Osteoblast (primary cell): ENCODE results near the gene RER1. TPM values are rescaled to one million over a fixed set of nuclear protein-coding genes. Genes with fewer than 3 reads are reported as not detected.

Experiments used
- DNase-seq: peaks from one replicate; pipeline ENCODE4 v3.0.0; 2011; ENCODE audit warnings: low spot score, mixed read lengths; ENCODE audit not compliant: insufficient read length; ENCODE audit errors: missing footprints
- H2AFZ ChIP-seq: 2 replicates; pipeline ENCODE4 v1.6.0; 2011; ENCODE audit warnings: mild to moderate bottlenecking, low read length
- H3K27ac ChIP-seq: 2 replicates; pipeline ENCODE4 v1.5.1; 2011; ENCODE audit warnings: mild to moderate bottlenecking, low read depth, low read length, moderate library complexity
- H3K27me3 ChIP-seq: 2 replicates; pipeline ENCODE4 v1.6.0; 2012; ENCODE audit warnings: mild to moderate bottlenecking, control low read depth, inconsistent platforms, low read length, moderate library complexity; ENCODE audit not compliant: insufficient read depth
- H3K36me3 ChIP-seq: 2 replicates; pipeline ENCODE4 v1.5.1; 2011; ENCODE audit warnings: mild to moderate bottlenecking, low read length, control low read depth, moderate library complexity; ENCODE audit not compliant: insufficient read depth
- H3K4me1 ChIP-seq: 2 replicates; pipeline ENCODE4 v1.5.1; 2011; ENCODE audit warnings: mild to moderate bottlenecking, low read length, control low read depth, moderate library complexity; ENCODE audit not compliant: insufficient read depth
- H3K4me2 ChIP-seq: 2 replicates; pipeline ENCODE4 v1.6.0; 2011; ENCODE audit warnings: mild to moderate bottlenecking, low read length; ENCODE audit not compliant: insufficient read depth
- H3K4me3 ChIP-seq: fragments of 200-600 bp; sonication (generic); 3 replicates; pipeline ENCODE4 v1.5.1; 2012; ENCODE audit warnings: mild to moderate bottlenecking, low read length, inconsistent platforms; ENCODE audit not compliant: insufficient read depth
- H3K79me2 ChIP-seq: 2 replicates; pipeline ENCODE4 v1.6.0; 2012; ENCODE audit warnings: mild to moderate bottlenecking, low read length, control low read depth, inconsistent platforms; ENCODE audit not compliant: insufficient read depth
- H3K9me3 ChIP-seq: 2 replicates; pipeline ENCODE4 v1.5.1; 2011; ENCODE audit warnings: low read depth, low read length, control low read depth
- H4K20me1 ChIP-seq: 2 replicates; pipeline ENCODE4 v1.6.0; 2012; ENCODE audit warnings: mild to moderate bottlenecking, low read length, control low read depth; ENCODE audit not compliant: insufficient read depth
- total RNA-seq: library from RNA; depleted of rRNA; stranded (reverse); fragments of >200 nt; gene quantifications from 2 replicates; pipeline ENCODE4 v1.2.3, GENCODE V29; 2012
- TF ChIP-seq, protein P1 (sequence below): IDR thresholded peaks from 2 replicates; pipeline ENCODE4 v1.5.1; 2011; ENCODE audit warnings: mild to moderate bottlenecking, low read depth, low read length, moderate library complexity; ENCODE audit errors: extremely low read depth

The RER1 gene
- total RNA-seq, 1 donor, result 95.2 TPM

DNA sequence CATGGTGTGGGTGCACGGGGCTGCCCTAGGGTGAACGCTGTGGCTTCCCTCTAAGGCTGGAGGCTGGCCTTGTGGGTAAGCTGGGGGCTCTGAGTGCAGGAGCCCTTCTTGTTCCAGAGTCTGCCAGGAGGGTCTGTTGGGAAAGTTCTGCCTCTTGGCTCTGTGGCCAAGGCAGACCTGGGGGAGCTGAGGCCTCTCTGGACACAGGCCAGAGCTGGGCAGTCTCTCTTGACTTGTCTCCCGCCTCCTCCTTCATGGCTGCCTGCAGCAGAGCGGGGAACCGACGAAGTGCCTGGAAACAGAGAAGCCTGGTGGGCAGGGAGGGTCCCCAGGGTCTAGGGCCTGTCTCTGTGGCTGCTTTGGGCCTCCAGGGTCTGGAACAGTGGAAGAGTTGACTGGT is 51.0 kb downstream of the RER1 start:
- no peaks in the 10 kb centered on the region for H3K79me2 ChIP-seq

DNA sequence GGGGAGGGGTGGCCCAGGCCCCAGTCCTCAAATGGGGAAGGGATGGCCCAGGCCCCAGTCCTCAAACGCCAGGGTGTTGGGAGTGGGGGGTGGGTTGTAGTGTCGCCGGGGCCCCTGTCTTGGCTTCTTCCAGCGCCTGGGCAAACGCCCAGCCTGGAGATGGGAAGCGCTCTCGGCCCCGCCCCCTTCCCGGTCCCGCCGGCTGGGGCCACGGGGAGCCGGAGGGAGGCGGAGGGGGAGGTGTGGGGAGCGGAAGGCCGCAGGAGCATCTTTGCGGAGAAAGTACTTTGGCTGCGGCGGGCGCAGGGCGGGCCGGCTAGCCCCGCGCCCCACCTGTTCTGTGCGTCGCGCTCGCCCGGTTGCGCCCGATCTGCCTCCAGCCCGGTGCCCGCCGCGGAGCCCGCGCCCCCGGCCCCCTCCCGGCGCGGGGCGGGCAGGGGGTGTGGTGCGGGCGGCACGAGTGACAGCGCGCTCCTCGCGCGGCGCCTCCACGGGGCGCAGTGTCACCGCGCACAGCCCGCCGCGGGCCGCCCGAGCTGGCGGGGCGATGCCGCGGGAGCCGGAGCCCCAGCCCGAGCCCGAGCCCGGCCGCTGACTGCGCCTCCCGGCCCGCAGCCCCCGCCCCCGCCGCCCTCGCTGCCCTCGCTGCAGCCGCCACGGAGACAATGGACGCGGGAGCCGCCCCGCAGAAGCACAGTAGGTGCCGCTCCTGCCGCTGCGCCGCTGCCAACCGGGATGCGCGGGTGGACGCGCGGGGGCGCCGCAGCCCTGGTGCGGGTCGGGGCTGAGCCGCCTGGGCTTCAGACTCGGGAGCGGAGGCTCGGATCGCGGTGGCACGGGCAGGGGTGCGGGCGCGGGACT is 51.9 kb downstream of the RER1 start:
- Histone ChIP-seq H3K27me3 (peaks cover 31% of the 10 kb centered on the region), H4K20me1 (no peaks in the 10 kb centered on the region), H3K9me3 (no peaks in the 10 kb centered on the region), H3K27ac (no peak overlapping the region), H2AFZ (no peak overlapping the region), H3K36me3 (no peaks in the 10 kb centered on the region), H3K79me2 (no peaks in the 10 kb centered on the region), H3K4me3 (no peak overlapping the region), H3K4me2 (no peak overlapping the region), H3K4me1 (peaks cover 7% of the 10 kb centered on the region)
- TF ChIP-seq, protein P1, sequence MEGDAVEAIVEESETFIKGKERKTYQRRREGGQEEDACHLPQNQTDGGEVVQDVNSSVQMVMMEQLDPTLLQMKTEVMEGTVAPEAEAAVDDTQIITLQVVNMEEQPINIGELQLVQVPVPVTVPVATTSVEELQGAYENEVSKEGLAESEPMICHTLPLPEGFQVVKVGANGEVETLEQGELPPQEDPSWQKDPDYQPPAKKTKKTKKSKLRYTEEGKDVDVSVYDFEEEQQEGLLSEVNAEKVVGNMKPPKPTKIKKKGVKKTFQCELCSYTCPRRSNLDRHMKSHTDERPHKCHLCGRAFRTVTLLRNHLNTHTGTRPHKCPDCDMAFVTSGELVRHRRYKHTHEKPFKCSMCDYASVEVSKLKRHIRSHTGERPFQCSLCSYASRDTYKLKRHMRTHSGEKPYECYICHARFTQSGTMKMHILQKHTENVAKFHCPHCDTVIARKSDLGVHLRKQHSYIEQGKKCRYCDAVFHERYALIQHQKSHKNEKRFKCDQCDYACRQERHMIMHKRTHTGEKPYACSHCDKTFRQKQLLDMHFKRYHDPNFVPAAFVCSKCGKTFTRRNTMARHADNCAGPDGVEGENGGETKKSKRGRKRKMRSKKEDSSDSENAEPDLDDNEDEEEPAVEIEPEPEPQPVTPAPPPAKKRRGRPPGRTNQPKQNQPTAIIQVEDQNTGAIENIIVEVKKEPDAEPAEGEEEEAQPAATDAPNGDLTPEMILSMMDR, result no peak
- no peak for DNase-seq

More for the DNA sequence above, 51.0 kb downstream of the RER1 start:
- no peaks in the 10 kb centered on the region for H4K20me1 ChIP-seq
- H3K27me3 ChIP-seq, result peaks cover 31% of the 10 kb centered on the region
- TF ChIP-seq, protein P1, result no peak
- no peak overlapping the region for H2AFZ ChIP-seq
- H3K36me3 ChIP-seq, result no peaks in the 10 kb centered on the region
- DNase-seq, result no peak
- H3K4me1 ChIP-seq, result peaks cover 5% of the 10 kb centered on the region
- H3K4me3 ChIP-seq, result no peak overlapping the region
- H3K27ac ChIP-seq, result no peak overlapping the region
- no peak overlapping the region for H3K4me2 ChIP-seq
- H3K9me3 ChIP-seq, result no peaks in the 10 kb centered on the region

DNA sequence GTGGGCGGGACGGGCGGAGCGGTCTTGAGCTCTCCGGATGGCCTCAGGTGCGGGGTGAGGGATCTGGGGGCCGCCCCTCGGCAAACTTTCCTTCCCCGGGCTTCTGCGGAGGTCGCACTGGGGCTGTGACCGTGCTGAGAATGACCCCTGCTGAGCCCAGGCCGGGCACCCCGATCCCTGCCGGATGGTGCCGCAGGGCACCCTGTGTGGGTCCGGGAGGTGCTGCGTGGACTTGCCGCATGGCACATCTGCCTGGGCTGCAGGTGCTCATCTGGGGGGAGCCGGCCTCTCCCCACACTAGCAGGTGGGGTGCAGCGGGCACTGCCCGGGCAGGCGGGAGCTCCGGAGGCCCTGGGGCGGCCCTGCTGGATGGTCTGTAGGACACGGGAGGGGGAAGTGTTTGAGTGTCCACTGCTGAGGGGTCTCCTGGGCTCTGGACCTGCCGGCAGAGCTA is 52.5 kb downstream of the RER1 start:
- no peak for DNase-seq
- H3K27ac ChIP-seq, result no peak overlapping the region
- TF ChIP-seq, protein P1, result no peak
- H4K20me1 ChIP-seq, result no peaks in the 10 kb centered on the region
- no peaks in the 10 kb centered on the region for H3K9me3 ChIP-seq
- H3K79me2 ChIP-seq, result no peaks in the 10 kb centered on the region
- no peaks in the 10 kb centered on the region for H3K36me3 ChIP-seq
- H3K27me3 ChIP-seq, result peaks cover 31% of the 10 kb centered on the region
- no peak overlapping the region for H2AFZ ChIP-seq
- no peak overlapping the region for H3K4me2 ChIP-seq
- H3K4me3 ChIP-seq, result no peak overlapping the region
- peaks cover 7% of the 10 kb centered on the region for H3K4me1 ChIP-seq

DNA sequence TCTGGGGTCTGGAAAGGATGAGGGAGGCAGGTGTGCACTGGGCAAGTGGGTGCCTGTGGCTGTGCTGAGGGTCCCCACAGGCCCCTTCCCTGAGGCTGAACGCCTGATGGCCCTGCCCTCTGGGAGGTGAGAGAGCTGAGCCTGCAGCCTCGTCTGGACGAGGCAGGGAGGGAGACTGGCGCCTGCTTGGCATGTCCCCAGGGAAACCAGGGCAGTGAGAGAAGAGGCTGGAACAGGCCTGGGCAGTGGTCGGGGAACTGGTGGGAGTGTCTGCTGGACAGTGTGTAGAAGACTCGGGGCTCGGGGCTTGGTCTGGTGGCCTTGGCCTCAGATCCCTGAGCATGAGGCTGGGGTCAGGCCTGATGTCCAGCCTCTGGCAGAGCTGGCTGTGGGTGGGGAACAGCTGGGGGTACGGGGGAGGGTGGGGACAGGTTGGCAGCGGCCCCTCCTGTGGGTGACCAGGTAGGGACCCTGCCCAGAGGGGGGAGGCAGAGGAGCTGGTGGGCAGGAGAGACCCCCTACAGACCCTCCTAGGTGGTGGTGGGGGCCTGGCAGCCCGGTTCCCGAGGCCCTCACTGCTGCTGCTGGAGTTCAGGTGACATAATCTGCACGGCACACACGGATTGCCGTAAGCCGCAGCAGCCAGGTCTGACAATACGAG is 53.7 kb downstream of the RER1 start:
- H2AFZ ChIP-seq, result no peak overlapping the region
- no peaks in the 10 kb centered on the region for H3K9me3 ChIP-seq
- no peaks in the 10 kb centered on the region for H3K79me2 ChIP-seq
- no peak overlapping the region for H3K4me3 ChIP-seq
- peaks cover 7% of the 10 kb centered on the region for H3K4me1 ChIP-seq
- H3K27ac ChIP-seq, result no peak overlapping the region
- no peak overlapping the region for H3K4me2 ChIP-seq
- TF ChIP-seq, protein P1, result no peak
- DNase-seq, result no peak
- peaks cover 31% of the 10 kb centered on the region for H3K27me3 ChIP-seq
- H3K36me3 ChIP-seq, result no peaks in the 10 kb centered on the region
- no peaks in the 10 kb centered on the region for H4K20me1 ChIP-seq
